ENCODE data around the gene PALD1.

The PALD1 gene

DNA sequence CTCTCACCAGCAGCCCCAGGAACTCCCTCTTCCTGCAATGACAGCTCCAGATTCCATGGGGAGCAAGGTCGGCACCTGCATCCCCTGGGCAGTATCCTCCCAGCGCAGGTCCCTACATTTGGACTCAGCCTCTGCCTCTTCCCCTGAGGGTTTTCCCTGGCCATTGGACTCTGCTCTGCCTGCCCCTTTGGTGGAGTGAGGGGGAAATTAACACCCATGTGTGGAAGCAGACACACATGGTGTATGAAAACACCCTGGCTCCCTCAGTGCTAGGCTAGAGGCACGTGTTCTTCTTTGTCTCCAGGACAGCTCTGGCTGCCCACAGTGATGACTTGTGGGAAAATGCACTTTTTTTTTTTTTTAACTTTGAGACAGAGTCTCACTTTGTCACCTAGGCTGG lies 115.6 kb downstream of the PALD1 start:
- no peak for TF ChIP-seq SUZ12 (IDR thresholded peaks at IDR 0.05)
- TF ChIP-seq FOXK2 (IDR thresholded peaks at IDR 0.05): no peak
- no peak for TF ChIP-seq HDGF (IDR thresholded peaks at IDR 0.05; ENCODE audit: borderline replicate concordance)
- TF ChIP-seq BHLHE40 (IDR thresholded peaks at IDR 0.05; ENCODE audit: borderline replicate concordance): no peak
- no peak for TF ChIP-seq FOXA1 (IDR thresholded peaks at IDR 0.05)
- no peak for DNase-seq (ENCODE audit: extremely low spot score)
- CTCF ChIA-PET: interaction anchor here (0.6 kb wide), 1 partner anchor 622 kb away, joined by 3 read pairs; no protein-coding TSS in a partner anchor
- POLR2A ChIA-PET: no interaction called here

DNA sequence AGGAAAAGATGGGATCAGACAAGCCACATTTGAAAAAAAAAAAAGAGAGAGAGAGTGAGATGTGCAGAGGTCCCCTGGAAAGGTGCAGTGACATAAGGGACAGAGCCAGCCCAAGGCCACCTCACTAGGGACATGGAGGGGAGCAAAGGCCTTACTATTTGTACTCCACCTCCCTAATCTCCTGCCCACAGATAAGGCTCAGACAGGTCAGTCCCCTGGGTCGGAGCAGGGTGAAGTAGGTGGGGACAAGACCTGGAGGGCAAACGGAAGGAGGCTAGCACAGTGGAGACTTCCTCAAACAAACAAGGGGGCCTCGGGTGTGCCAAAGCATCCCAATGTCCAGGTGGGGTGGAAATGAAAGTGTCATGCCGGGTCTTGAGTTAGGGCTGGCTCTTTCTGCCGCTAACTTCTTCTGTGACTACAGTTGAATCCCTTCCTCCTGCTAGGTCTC lies 117.0 kb downstream of the PALD1 start:
- CTCF ChIA-PET: no interaction called here

DNA sequence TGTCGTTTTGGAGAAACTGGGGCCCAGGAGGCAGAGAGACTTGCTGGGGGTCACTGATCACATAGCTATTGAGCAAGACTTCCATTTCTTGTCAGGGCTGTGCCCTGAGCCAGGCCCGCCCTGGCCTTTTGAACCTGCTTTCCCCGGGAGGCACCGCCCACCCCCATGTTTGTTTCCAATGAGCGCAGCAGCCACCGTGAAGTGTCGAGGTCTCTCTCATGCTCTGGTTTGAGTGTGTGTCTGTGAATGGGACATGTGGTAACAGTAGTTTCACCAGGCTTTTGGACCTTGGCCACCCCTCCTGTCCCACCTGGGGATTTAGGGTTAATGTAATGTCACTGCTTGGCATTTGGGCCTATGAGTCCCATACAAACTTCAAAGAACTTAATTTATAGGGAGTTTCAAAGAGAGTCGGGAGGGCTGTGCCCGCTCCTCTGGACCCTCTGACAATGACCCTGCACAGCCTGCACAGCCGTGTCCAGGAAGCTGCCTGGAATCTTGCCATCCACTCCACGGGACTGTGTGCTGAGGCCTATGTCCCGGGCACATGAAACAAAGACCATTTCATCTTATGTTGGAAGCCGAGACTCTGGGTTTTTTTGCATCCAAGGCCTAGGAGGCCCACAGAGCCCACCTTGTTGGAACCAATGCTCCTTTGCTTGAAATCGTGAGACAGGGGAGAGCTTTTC lies 117.7 kb downstream of the PALD1 start:
- POLR2A ChIA-PET: no interaction called here
- TF ChIP-seq HDGF (IDR thresholded peaks at IDR 0.05; ENCODE audit: borderline replicate concordance) (no peak), ELF4 (IDR thresholded peaks at IDR 0.05) (no peak), CTBP1 (IDR thresholded peaks at IDR 0.05; ENCODE audit: borderline replicate concordance) (no peak), FOXA1 (IDR thresholded peaks at IDR 0.05) (no peak), SP1 (IDR thresholded peaks at IDR 0.05) (no peak), FOXM1 (IDR thresholded peaks at IDR 0.05; ENCODE audit: borderline replicate concordance) (no peak), SUZ12 (IDR thresholded peaks at IDR 0.05) (no peak)
- no peak for DNase-seq (ENCODE audit: extremely low spot score)
- CTCF ChIA-PET: no interaction called here

More for the DNA sequence above, 117.0 kb downstream of the PALD1 start:
- POLR2A ChIA-PET: no interaction called here
- DNase-seq (ENCODE audit: extremely low spot score): no peak
- TF ChIP-seq BHLHE40 (IDR thresholded peaks at IDR 0.05; ENCODE audit: borderline replicate concordance) (no peak), HDGF (IDR thresholded peaks at IDR 0.05; ENCODE audit: borderline replicate concordance) (no peak), ELF4 (IDR thresholded peaks at IDR 0.05) (no peak), SP1 (IDR thresholded peaks at IDR 0.05) (no peak), FOXK2 (IDR thresholded peaks at IDR 0.05) (no peak), L3MBTL2 (conservative IDR thresholded peaks at IDR 0.05) (no peak), LEF1 (IDR thresholded peaks at IDR 0.05; ENCODE audit: borderline replicate concordance) (no peak), FOXA1 (IDR thresholded peaks at IDR 0.05) (no peak), ZNF384 (IDR thresholded peaks at IDR 0.05) (no peak), NFRKB (IDR thresholded peaks at IDR 0.05) (no peak), TARDBP (IDR thresholded peaks at IDR 0.05) (no peak), FOXM1 (IDR thresholded peaks at IDR 0.05; ENCODE audit: borderline replicate concordance) (no peak), CTBP1 (IDR thresholded peaks at IDR 0.05; ENCODE audit: borderline replicate concordance) (no peak), ARNT (IDR thresholded peaks at IDR 0.05) (no peak), SUZ12 (IDR thresholded peaks at IDR 0.05) (no peak)
- TF ChIP-seq, protein P1, sequence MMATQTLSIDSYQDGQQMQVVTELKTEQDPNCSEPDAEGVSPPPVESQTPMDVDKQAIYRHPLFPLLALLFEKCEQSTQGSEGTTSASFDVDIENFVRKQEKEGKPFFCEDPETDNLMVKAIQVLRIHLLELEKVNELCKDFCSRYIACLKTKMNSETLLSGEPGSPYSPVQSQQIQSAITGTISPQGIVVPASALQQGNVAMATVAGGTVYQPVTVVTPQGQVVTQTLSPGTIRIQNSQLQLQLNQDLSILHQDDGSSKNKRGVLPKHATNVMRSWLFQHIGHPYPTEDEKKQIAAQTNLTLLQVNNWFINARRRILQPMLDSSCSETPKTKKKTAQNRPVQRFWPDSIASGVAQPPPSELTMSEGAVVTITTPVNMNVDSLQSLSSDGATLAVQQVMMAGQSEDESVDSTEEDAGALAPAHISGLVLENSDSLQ (IDR thresholded peaks at IDR 0.05): no peak

DNA sequence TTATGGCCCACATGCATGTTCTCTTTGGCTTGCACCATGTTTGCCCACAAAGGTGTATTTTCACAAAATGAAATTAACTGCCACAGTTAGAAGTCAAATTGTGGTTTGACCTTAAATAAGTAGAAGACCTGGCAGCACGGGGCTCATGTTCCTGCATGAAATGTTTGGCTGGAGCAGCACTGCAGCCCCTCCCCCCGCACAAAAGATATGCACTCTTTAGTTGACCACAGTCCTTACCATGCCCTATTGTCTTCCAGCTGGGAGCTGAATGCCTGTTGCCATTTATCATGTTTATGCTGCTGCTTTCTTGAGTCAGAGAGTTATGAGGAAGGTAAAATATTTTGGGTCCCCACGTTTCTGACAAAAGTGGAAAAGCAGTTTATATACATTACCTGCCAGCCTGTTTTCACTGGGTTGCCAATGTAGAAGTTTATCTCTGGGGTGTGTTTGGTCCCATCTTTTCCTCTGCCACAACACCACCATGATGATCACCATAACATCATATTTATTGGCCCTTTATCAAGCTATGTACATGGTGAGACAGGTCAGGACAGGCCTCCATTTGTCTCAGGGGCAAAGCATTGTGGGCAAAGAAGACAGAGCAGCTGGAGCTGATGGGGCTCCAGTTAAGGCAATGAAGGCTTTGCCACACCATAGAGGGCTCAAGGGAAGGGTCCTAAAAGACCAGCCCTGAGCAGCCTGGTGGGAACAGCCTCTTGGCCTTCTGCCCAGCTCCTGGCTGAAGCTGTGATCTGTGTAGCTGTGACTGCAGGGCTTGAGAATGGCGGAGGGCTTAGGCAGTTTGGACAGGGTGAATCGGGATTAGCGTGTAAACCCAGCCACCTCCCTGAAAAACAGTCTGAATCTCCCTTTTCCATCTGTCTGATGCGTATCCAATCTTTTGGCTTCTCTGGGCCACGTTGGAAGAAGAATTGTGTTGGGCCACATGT lies 118.6 kb downstream of the PALD1 start:
- TF ChIP-seq ZNF384 (IDR thresholded peaks at IDR 0.05): no peak
- no peak for TF ChIP-seq CTBP1 (IDR thresholded peaks at IDR 0.05; ENCODE audit: borderline replicate concordance)
- TF ChIP-seq, protein P1 (IDR thresholded peaks at IDR 0.05): no peak
- no peak for TF ChIP-seq L3MBTL2 (conservative IDR thresholded peaks at IDR 0.05)
- TF ChIP-seq ARNT (IDR thresholded peaks at IDR 0.05): no peak
- TF ChIP-seq TARDBP (IDR thresholded peaks at IDR 0.05): no peak
- no peak for TF ChIP-seq HDGF (IDR thresholded peaks at IDR 0.05; ENCODE audit: borderline replicate concordance)
- no peak for TF ChIP-seq LEF1 (IDR thresholded peaks at IDR 0.05; ENCODE audit: borderline replicate concordance)
- TF ChIP-seq SUZ12 (IDR thresholded peaks at IDR 0.05): no peak
- TF ChIP-seq FOXM1 (IDR thresholded peaks at IDR 0.05; ENCODE audit: borderline replicate concordance): no peak
- TF ChIP-seq FOXK2 (IDR thresholded peaks at IDR 0.05): no peak
- no peak for TF ChIP-seq SP1 (IDR thresholded peaks at IDR 0.05)
- TF ChIP-seq BHLHE40 (IDR thresholded peaks at IDR 0.05; ENCODE audit: borderline replicate concordance): no peak
- TF ChIP-seq FOXA1 (IDR thresholded peaks at IDR 0.05): no peak
- no peak for TF ChIP-seq NFRKB (IDR thresholded peaks at IDR 0.05)
- CTCF ChIA-PET: no interaction called here
- POLR2A ChIA-PET: no interaction called here
- DNase-seq (ENCODE audit: extremely low spot score): no peak

DNA sequence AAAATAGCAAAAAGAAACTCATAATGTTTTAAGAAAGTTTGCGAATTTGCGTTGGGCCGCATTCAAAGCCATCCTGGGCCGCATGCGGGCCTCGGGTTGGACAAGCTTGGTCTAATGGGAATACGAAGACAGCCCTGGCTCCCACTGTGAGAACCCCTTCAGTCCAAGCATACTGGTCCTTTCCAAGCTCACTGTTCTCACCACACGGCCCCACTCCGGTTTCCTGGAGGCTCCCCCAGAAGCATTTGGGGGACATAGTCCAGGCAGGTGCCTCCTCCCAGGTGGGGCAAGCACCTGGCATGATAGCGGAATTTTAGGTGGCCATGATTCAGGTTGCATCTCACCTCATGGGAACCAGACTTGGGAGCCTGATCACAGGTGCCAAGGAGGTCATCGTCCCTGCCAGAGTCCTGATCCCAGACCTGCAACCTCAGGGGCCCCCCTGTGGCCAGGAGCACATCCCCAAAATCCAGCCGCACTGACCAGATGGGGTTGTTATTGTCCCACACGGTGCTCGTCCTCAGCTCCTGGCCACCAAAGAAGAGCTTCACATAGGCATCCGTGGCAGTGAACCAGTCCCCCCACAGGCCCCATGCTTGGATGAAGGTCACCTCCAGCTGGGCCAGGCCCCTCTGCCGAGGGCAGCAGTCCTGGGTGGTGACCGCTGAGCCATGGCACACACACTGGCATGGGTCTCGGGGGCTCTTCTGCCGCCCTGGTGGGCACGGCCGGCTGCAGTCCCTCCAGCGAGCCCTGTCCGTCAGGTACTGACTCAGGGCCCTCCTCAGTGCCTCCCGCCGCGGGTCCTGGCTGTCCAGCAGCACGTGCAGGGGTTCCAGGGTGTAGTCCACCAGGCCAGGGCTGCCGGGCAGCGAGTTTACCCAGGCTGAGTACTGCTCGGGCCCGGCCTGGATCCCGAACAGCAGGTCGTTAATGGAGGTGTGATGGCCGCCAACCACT lies 119.6 kb downstream of the PALD1 start:
- ChIA-PET CTCF (interaction anchor here (0.6 kb wide), 1 partner anchor 14 kb away, joined by 3 read pairs; no protein-coding TSS in a partner anchor), POLR2A (no interaction called here)
- DNase-seq (ENCODE audit: extremely low spot score): no peak
- TF ChIP-seq BHLHE40 (IDR thresholded peaks at IDR 0.05; ENCODE audit: borderline replicate concordance) (no peak), HDGF (IDR thresholded peaks at IDR 0.05; ENCODE audit: borderline replicate concordance) (no peak), TARDBP (IDR thresholded peaks at IDR 0.05) (no peak), LEF1 (IDR thresholded peaks at IDR 0.05; ENCODE audit: borderline replicate concordance) (no peak), L3MBTL2 (conservative IDR thresholded peaks at IDR 0.05) (no peak), ARNT (IDR thresholded peaks at IDR 0.05) (no peak), ZNF384 (IDR thresholded peaks at IDR 0.05) (no peak), FOXA1 (IDR thresholded peaks at IDR 0.05) (no peak), ELF4 (IDR thresholded peaks at IDR 0.05) (no peak), FOXK2 (IDR thresholded peaks at IDR 0.05) (no peak), SP1 (IDR thresholded peaks at IDR 0.05) (no peak), NFRKB (IDR thresholded peaks at IDR 0.05) (no peak), CTBP1 (IDR thresholded peaks at IDR 0.05; ENCODE audit: borderline replicate concordance) (no peak), FOXM1 (IDR thresholded peaks at IDR 0.05; ENCODE audit: borderline replicate concordance) (no peak), SUZ12 (IDR thresholded peaks at IDR 0.05) (no peak)
- TF ChIP-seq, protein P1 (IDR thresholded peaks at IDR 0.05): no peak

Measured in HEK293T (cell line).